ENCODE measurements around the gene LDAH.
"Not testable (repeated sequence)": the region's sequence is repeated elsewhere in the genome, so short reads cannot be mapped to it uniquely, and the experiment has no call there.

The LDAH gene

GRCh38 chr2:20796374-20796791 lies 26.5 kb downstream of the LDAH start (continued):
- no peak for TF ChIP-seq PATZ1 (CRISPR knock-in tag; IDR thresholded peaks at IDR 0.05; ENCODE audit: borderline replicate concordance)
- no peak for TF ChIP-seq RARB (CRISPR knock-in tag; IDR thresholded peaks at IDR 0.05)

GRCh38 chr2:20793944-20794343 lies 29.0 kb downstream of the LDAH start:
- ATAC-seq = not testable (repeated sequence)

- TF ChIP-seq ZNF70 (CRISPR knock-in tag; IDR thresholded peaks at IDR 0.05) = no peak
- peak; percentile 74; the same call in 2 of the 3 replicates for ATAC-seq
Measured at GRCh38 chr2:20781656-20782265, 41.1 kb downstream of the LDAH start.

- no peak for ATAC-seq
- TF ChIP-seq CSRNP3 (CRISPR knock-in tag; IDR thresholded peaks at IDR 0.05) (no peak), ISL1 (CRISPR knock-in tag; IDR thresholded peaks at IDR 0.05) (no peak), TOX (CRISPR knock-in tag; IDR thresholded peaks at IDR 0.05; ENCODE audit: borderline replicate concordance) (no peak), ZFP3 (CRISPR knock-in tag; IDR thresholded peaks at IDR 0.05) (no peak)
Measured at GRCh38 chr2:20771299-20771698, 51.6 kb downstream of the LDAH start.

- ATAC-seq = no peak
- no peak for TF ChIP-seq PATZ1 (CRISPR knock-in tag; IDR thresholded peaks at IDR 0.05; ENCODE audit: borderline replicate concordance)
- TF ChIP-seq OSR1 (CRISPR knock-in tag; IDR thresholded peaks at IDR 0.05) = no peak
- TF ChIP-seq ZNF565 (CRISPR knock-in tag; conservative IDR thresholded peaks at IDR 0.05; ENCODE audit: low read depth) = no peak
- no peak for TF ChIP-seq TSHZ2 (CRISPR knock-in tag; IDR thresholded peaks at IDR 0.05)
- TF ChIP-seq ARNTL (CRISPR knock-in tag; IDR thresholded peaks at IDR 0.05; ENCODE audit: borderline replicate concordance, low read depth) = no peak
- TF ChIP-seq ISL1 (CRISPR knock-in tag; IDR thresholded peaks at IDR 0.05) = no peak
- TF ChIP-seq BACH2 (CRISPR knock-in tag; IDR thresholded peaks at IDR 0.05; ENCODE audit: borderline replicate concordance) = no peak
- TF ChIP-seq ZNF70 (CRISPR knock-in tag; IDR thresholded peaks at IDR 0.05) = no peak
- TF ChIP-seq ZC3H10 (CRISPR knock-in tag; IDR thresholded peaks at IDR 0.05) = no peak
- TF ChIP-seq PPARA (CRISPR knock-in tag; IDR thresholded peaks at IDR 0.05; ENCODE audit: borderline replicate concordance) = no peak
- no peak for TF ChIP-seq CSRNP3 (CRISPR knock-in tag; IDR thresholded peaks at IDR 0.05)
- no peak for TF ChIP-seq ESRRG (CRISPR knock-in tag; IDR thresholded peaks at IDR 0.05)
- TF ChIP-seq TCF4 (CRISPR knock-in tag; IDR thresholded peaks at IDR 0.05; ENCODE audit: borderline replicate concordance) = no peak
- no peak for TF ChIP-seq CREB5 (CRISPR knock-in tag; IDR thresholded peaks at IDR 0.05; ENCODE audit: low read depth)
- TF ChIP-seq ZFP30 (CRISPR knock-in tag; IDR thresholded peaks at IDR 0.05) = no peak
Measured at GRCh38 chr2:20766798-20767644, 55.9 kb downstream of the LDAH start.

All from SK-N-SH treated with all-trans-retinoic acid at 6 μM for 48 hours (cell line).